ENCODE data around the gene ADAMTS18.

GRCh38 chr16:77273815-77274214, 161.0 kb downstream of the ADAMTS18 start:
- no peak for TF ChIP-seq CTCF (IDR thresholded peaks at IDR 0.05)
- TF ChIP-seq POLR2A (IDR thresholded peaks at IDR 0.05) = no peak
